Natural killer cell (primary cell): Measurements from ENCODE around the gene MPRIP. TPM values are rescaled to one million over a fixed set of nuclear protein-coding genes. Genes with fewer than 3 reads are reported as not detected.
A peak's percentile ranks its signal among the peaks of the same experiment; 100 is the strongest.

Experiments
- ATAC-seq, 3 donors: fragments of 150-1000 bp in 2 of 3; fragments of 200-7000 bp in 1 of 3; cut with Tn5 transposase; 1 replicate in 1 of 3; 2 replicates in 2 of 3; pipeline ENCODE4 v1.10.0; 2021; ENCODE audit warnings: mild to moderate bottlenecking in 2 of 3, moderate library complexity in 2 of 3
- DNase-seq, 2 donors: peaks; one replicate each; pipeline versions ENCODE4 v3.0.0 to v3.0.0-alpha.2; 2013 to 2021; ENCODE audit warnings: mixed read lengths in 1 of 2
- H3K27ac ChIP-seq: one replicate; pipeline ENCODE4 v1.5.1; 2013; ENCODE audit warnings: mild to moderate bottlenecking, low read length
- H3K27me3 ChIP-seq: one replicate; pipeline ENCODE4 v1.6.1; 2013; ENCODE audit warnings: low read length; ENCODE audit not compliant: control insufficient read depth, insufficient read depth
- H3K36me3 ChIP-seq: one replicate; pipeline ENCODE4 v1.6.1; 2013; ENCODE audit warnings: low read length; ENCODE audit not compliant: control insufficient read depth, insufficient read depth
- H3K4me1 ChIP-seq: one replicate; pipeline ENCODE4 v1.6.1; 2013; ENCODE audit warnings: low read length; ENCODE audit not compliant: control insufficient read depth, insufficient read depth
- H3K4me3 ChIP-seq: one replicate; pipeline ENCODE4 v1.5.1; 2013; ENCODE audit warnings: low read length
- H3K9me3 ChIP-seq: one replicate; pipeline ENCODE4 v1.6.1; 2013; ENCODE audit warnings: low read length; ENCODE audit not compliant: control insufficient read depth, insufficient read depth
- H3K27ac Mint-ChIP-seq, 2 donors: one replicate each; pipeline ENCODE4 v1.8.0; 2022; ENCODE audit warnings: mild to moderate bottlenecking in 2 of 2, mixed read lengths in 2 of 2, moderate library complexity in 1 of 2
- H3K27me3 Mint-ChIP-seq, 2 donors: one replicate each; pipeline ENCODE4 v1.8.0; 2022; ENCODE audit warnings: low read depth in 2 of 2, mixed read lengths in 2 of 2
- H3K36me3 Mint-ChIP-seq: one replicate; pipeline ENCODE4 v1.8.0; 2022; ENCODE audit warnings: mixed read lengths
- H3K4me1 Mint-ChIP-seq, 2 donors: one replicate each; pipeline ENCODE4 v1.8.0; 2022; ENCODE audit warnings: mixed read lengths in 2 of 2
- H3K4me3 Mint-ChIP-seq: one replicate; pipeline ENCODE4 v1.8.0; 2022; ENCODE audit warnings: mild to moderate bottlenecking, moderate library complexity, mixed read lengths
- H3K9me3 Mint-ChIP-seq, 2 donors: one replicate each; pipeline ENCODE4 v1.8.0; 2022; ENCODE audit warnings: mixed read lengths in 2 of 2
- CTCF ChIP-seq: fragments of 200-600 bp; IDR thresholded peaks from one replicate; pipeline ENCODE4 v1.8.0; 2022; ENCODE audit warnings: antibody characterized with exemption
- WGBS: methylation state at CpG from one replicate; pipeline ENCODE4 v1.1.7; 2013; ENCODE audit warnings: missing lambda C conversion rate; ENCODE audit not compliant: insufficient coverage; 5-methylcytosine and 5-hydroxymethylcytosine counted together
- intact Hi-C: fragments of 100-400 bp; cut with micrococcal nuclease; formaldehyde crosslinking; loops from one replicate; pipeline ENCODE4 v1.14.2; 2022
- total RNA-seq, 4 donors: library from RNA; stranded (reverse); fragments of 120-200 nt in 1 of 4; gene quantifications; one replicate each; pipeline versions ENCODE4 v1.2.3 to v1.2.4, GENCODE V29; 2013 to 2022

Gene MPRIP
- total RNA-seq, 3 donors from 2014 or later (not counting 1 experiment from before 2014, with no cell fraction given), result 225 to 272 (median 229) TPM

GRCh38 chr17:17239832-17240231, 197.6 kb downstream of the MPRIP start:
- no peak for ATAC-seq
- peak overlapping the region; percentile 73 for H3K4me3 Mint-ChIP-seq
- Histone ChIP-seq H3K27me3 (no peaks in the 10 kb centered on the region), H3K4me3 (no peak overlapping the region), H3K4me1 (peaks cover 26% of the 10 kb centered on the region), H3K9me3 (no peaks in the 10 kb centered on the region), H3K27ac (no peak overlapping the region), H3K36me3 (no peaks in the 10 kb centered on the region)
- TF ChIP-seq CTCF, result no peak
- no peak for DNase-seq
- no peaks in the 10 kb centered on the region for H3K27me3 Mint-ChIP-seq
- H3K4me1 Mint-ChIP-seq, result peaks cover 30 to 40% of the 10 kb centered on the region in 2 donors
- peak overlapping the region in 1 of 2 donors; percentile 34 for H3K27ac Mint-ChIP-seq
- WGBS, result 71% methylated on average over 1 of the region's 1 CpG
- no peaks in the 10 kb centered on the region for H3K36me3 Mint-ChIP-seq
- no peaks in the 10 kb centered on the region for H3K9me3 Mint-ChIP-seq
- intact Hi-C loops, result loop anchor here (5.0 kb wide), 1 partner anchor 198 kb away; the partner anchor contains the start of gene MPRIP

GRCh38 chr17:17241656-17242055, 199.4 kb downstream of the MPRIP start:
- DNase-seq, result no peak
- Histone ChIP-seq H3K9me3 (no peaks in the 10 kb centered on the region), H3K27ac (no peak overlapping the region), H3K4me1 (peaks cover 10% of the 10 kb centered on the region), H3K27me3 (no peaks in the 10 kb centered on the region), H3K36me3 (peaks cover 9% of the 10 kb centered on the region), H3K4me3 (no peak overlapping the region)
- peaks cover 13 to 22% of the 10 kb centered on the region in 2 donors for H3K4me1 Mint-ChIP-seq
- 85% methylated on average over 10 of the region's 10 CpGs for WGBS
- H3K36me3 Mint-ChIP-seq, result no peaks in the 10 kb centered on the region
- no peak overlapping the region for H3K27ac Mint-ChIP-seq
- intact Hi-C loops, result no loop called here
- no peaks in the 10 kb centered on the region for H3K9me3 Mint-ChIP-seq
- no peak for TF ChIP-seq CTCF
- no peak overlapping the region for H3K4me3 Mint-ChIP-seq
- H3K27me3 Mint-ChIP-seq, result no peaks in the 10 kb centered on the region
- ATAC-seq, result no peak

GRCh38 chr17:17242246-17242645, 200.0 kb downstream of the MPRIP start:
- peaks cover 9% of the 10 kb centered on the region for H3K4me1 ChIP-seq
- H3K4me3 ChIP-seq, result no peak overlapping the region
- intact Hi-C loops, result no loop called here
- Mint-ChIP-seq H3K36me3 (no peaks in the 10 kb centered on the region), H3K27me3 (no peaks in the 10 kb centered on the region), H3K9me3 (no peaks in the 10 kb centered on the region), H3K4me3 (no peak overlapping the region), H3K4me1 (peaks cover 11 to 17% of the 10 kb centered on the region in 2 donors), H3K27ac (no peak overlapping the region)
- no peaks in the 10 kb centered on the region for H3K27me3 ChIP-seq
- H3K27ac ChIP-seq, result no peak overlapping the region
- no peak for TF ChIP-seq CTCF
- 96% methylated on average over 7 of the region's 7 CpGs for WGBS
- H3K36me3 ChIP-seq, result peaks cover 15% of the 10 kb centered on the region
- H3K9me3 ChIP-seq, result no peaks in the 10 kb centered on the region
- no peak for DNase-seq
- ATAC-seq, result no peak

Other genes starting within 250 kb of the MPRIP start
- gene TNFRSF13B, start 70.3 kb upstream of the MPRIP start, total RNA-seq, result 1 to 10 TPM in 1 of 3 donors, under 1 TPM in 2; 0.70 to 7.7 (median 0.89) TPM
- 1 to 10 TPM in 1 of 3 donors, under 1 TPM in 2; 0.45 to 1.7 (median 0.84) TPM for gene PLD6, start 163.9 kb downstream of the MPRIP start, total RNA-seq
- 10 to 100 TPM; 26.7 to 43.6 (median 33.8) TPM for gene FLCN, start 194.7 kb downstream of the MPRIP start, total RNA-seq
- gene COPS3, start 238.8 kb downstream of the MPRIP start, total RNA-seq, result 100 to 1,000 TPM; 101 to 115 (median 102) TPM